GM12891 (cell line): Measurements from ENCODE around the gene LPAR2. TPM values are rescaled to one million over a fixed set of nuclear protein-coding genes. Genes with fewer than 3 reads are reported as not detected.
"Not testable (repeated sequence)": the region's sequence is repeated elsewhere in the genome, so short reads cannot be mapped to it uniquely, and the experiment has no call there.

Experiments
- DNase-seq: peaks from one replicate; pipeline ENCODE4 v3.0.0; 2011; ENCODE audit warnings: low spot score; ENCODE audit not compliant: insufficient read length
- FAIRE-seq: peaks from 2 replicates; lab custom pipeline; 2011; peaks lifted over from hg19 to GRCh38; lab: Jason Lieb, UNC
- PAX5 ChIP-seq: IDR thresholded peaks from 2 replicates; pipeline ENCODE4 v1.6.1; 2011; ENCODE audit warnings: low read length, moderate library complexity, mild to moderate bottlenecking; ENCODE audit not compliant: insufficient read depth, severe bottlenecking
- POLR2A ChIP-seq: IDR thresholded peaks from 2 replicates; pipeline ENCODE4 v1.6.1; 2011; ENCODE audit warnings: low read depth, low read length, control low read depth
- POLR2AphosphoS5 ChIP-seq: IDR thresholded peaks from 2 replicates; pipeline ENCODE4 v1.6.1; 2011; ENCODE audit warnings: low read depth, low read length, control low read depth
- POU2F2 ChIP-seq: IDR thresholded peaks from 2 replicates; pipeline ENCODE4 v1.6.1; 2011; ENCODE audit warnings: low read depth, mild to moderate bottlenecking, control low read depth, low read length, moderate library complexity
- SPI1 ChIP-seq: IDR thresholded peaks from 2 replicates; pipeline ENCODE4 v1.6.1; 2011; ENCODE audit warnings: low read depth, low read length, control low read depth
- TAF1 ChIP-seq: IDR thresholded peaks from 2 replicates; pipeline ENCODE4 v1.6.1; 2011; ENCODE audit warnings: low read depth, low read length, control low read depth
- polyA plus RNA-seq: library from polyadenylated mRNA; unstranded; fragments of >200 nt; gene quantifications from one replicate; pipeline ENCODE4 v1.2.1, GENCODE V29; 2012; ENCODE audit warnings: low read depth, missing spikeins, inconsistent platforms; ENCODE audit not compliant: missing spikeins

Gene LPAR2
- 12.5 TPM for polyA plus RNA-seq

GRCh38 chr19:19627621-19628500 is at the start of gene LPAR2:
Gene LPAR2 (minus strand): TSS chr19:19628220. CDS start chr19:19627275, 945 bp downstream.
- FAIRE-seq (peak; percentile 65), DNase-seq (peak; percentile 97)
- TF ChIP-seq POLR2AphosphoS5: peak; percentile 20; the same call in 1 of the 2 replicates
- no peak for TF ChIP-seq TAF1

- DNase-seq (no peak), FAIRE-seq (no peak)
- no peak for TF ChIP-seq POU2F2
- TF ChIP-seq POLR2A: no peak
- TF ChIP-seq PAX5: no peak
- no peak for TF ChIP-seq SPI1
- TF ChIP-seq TAF1: no peak
- no peak for TF ChIP-seq POLR2AphosphoS5
These were observed 49.6 kb upstream of the LPAR2 start for GRCh38 chr19:19677579-19677978.

DNA sequence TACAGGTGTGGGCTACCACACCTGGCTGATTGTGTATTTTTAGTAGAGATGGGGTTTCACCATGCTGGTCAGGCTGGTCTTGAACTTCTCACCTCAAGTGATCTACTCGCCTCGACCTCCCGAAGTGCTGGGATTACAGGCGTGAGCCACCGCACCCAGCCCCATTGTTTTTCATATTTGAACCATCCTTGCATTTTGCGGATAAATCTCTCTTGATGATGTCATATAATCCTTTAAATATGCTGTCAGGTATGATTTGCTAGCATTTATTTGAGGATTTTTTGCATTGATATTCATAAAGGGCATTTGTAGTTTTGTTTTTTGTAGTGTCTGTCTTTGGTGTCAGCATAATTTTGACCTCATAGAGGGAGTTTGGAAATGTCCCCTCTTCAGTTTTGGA is 46.3 kb upstream of the LPAR2 start:
- DNase-seq (no peak), FAIRE-seq (no peak)
- TF ChIP-seq POLR2A (no peak), TAF1 (no peak), POLR2AphosphoS5 (no peak), POU2F2 (no peak), SPI1 (no peak), PAX5 (no peak)

DNA sequence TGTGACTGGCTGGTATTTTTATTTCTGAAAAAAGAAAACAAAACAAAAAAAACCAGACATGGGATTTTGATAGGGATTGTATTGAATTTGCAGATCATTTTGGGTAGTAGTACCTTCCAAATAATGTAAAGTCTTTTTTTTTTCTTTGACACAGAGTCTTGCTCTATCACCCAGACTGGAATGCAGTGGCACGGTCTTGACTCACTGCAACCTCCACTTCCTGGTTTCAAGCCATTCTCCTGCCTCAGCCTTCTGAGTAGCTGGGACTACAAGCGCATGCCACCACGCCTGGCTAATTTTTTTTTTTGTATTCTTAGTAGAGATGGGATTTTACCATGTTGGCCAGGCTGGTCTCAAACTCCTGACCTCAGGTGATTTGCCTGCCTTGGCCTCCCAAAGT is 44.8 kb upstream of the LPAR2 start:
- no peak for DNase-seq
- no peak for TF ChIP-seq POU2F2
- no peak for TF ChIP-seq POLR2AphosphoS5
- TF ChIP-seq PAX5: no peak
- TF ChIP-seq SPI1: no peak
- TF ChIP-seq TAF1: no peak
- no peak for TF ChIP-seq POLR2A
- FAIRE-seq: no peak

DNA sequence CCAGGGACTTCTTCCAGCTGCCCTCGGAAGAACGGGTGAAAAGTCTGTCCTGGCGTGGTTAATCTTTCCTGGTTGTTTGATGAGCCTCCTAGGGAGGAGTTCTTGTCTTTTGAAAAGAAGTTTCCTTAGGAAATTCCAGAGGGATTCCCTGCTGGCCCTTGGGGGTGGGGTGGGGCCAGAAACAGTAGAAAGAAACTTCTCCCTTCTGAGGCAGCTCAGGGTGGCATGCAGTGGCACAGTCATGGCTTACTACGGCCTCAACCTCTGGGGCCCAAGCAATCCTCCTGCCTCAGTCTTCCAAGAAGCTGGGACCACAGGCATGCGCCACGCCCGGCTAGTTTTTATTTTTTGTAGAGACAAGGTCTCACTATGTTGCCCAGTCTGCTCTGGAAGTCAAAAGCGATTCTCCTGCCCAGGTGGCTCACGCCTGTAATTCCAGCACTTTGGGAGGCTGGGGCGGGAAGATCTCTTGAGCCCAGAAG is 42.1 kb upstream of the LPAR2 start:
- DNase-seq: no peak
- no peak for FAIRE-seq
- TF ChIP-seq SPI1 (no peak), TAF1 (no peak), PAX5 (no peak), POU2F2 (no peak), POLR2AphosphoS5 (no peak), POLR2A (no peak)

- TF ChIP-seq POLR2AphosphoS5 (peak; percentile 84), POU2F2 (peak; percentile 31; the same call in 1 of the 2 replicates), TAF1 (peak; percentile 79), PAX5 (no peak), POLR2A (peak; percentile 81; the same call in 1 of the 2 replicates), SPI1 (no peak)
- peak; percentile 94 for FAIRE-seq
- peak; percentile 84 for DNase-seq
These were observed 40.4 kb upstream of the LPAR2 start, which contains the start of gene ZNF101 for GRCh38 chr19:19668230-19669012. Gene ZNF101 (plus strand): TSS chr19:19668839. CDS start chr19:19668964, 125 bp downstream.

DNA sequence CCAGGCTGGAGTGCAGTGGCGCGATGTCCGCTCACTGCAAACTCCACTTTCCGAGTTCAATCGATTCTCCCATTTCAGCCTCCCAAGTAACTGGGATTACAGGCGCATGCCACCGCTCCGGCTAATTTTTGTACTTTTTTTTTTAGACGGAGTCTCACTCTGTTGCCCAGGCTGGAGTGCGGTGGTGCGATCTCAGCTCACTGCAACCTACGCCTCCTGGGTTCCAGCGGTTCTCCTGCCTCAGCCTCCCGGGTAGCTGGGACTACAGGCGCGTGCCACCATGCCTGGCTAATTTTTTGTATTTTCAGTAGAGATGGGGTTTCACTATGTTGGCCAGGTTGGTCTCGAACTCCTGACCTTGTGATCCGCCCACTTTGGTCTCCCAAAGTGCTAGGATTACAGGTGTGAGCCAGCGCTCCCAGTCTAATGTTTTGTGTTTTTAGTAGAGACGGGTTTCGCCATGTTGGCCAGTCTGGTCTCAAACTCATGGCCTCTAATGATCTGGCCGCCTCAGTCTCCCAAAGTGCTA is 37.5 kb upstream of the LPAR2 start:
- FAIRE-seq, DNase-seq: not testable (repeated sequence)

- peak; percentile 81 for TF ChIP-seq POLR2A
- TF ChIP-seq POLR2AphosphoS5: 0 out of 2 replicates have a peak, but pooled peaks have one; percentile 39
- no peak for TF ChIP-seq PAX5
- peak; percentile 62 for TF ChIP-seq POU2F2
- TF ChIP-seq SPI1: 0 out of 2 replicates have a peak, but pooled peaks have one; percentile 9
- TF ChIP-seq TAF1: peak; percentile 94
- FAIRE-seq (peak; percentile 96), DNase-seq (peak; percentile 75)
These were observed 35.5 kb upstream of the LPAR2 start, which contains the start of gene ATP13A1 for GRCh38 chr19:19663256-19664120. Gene ATP13A1 (minus strand): TSS chr19:19663676. CDS start chr19:19663666, 10 bp downstream.

DNA sequence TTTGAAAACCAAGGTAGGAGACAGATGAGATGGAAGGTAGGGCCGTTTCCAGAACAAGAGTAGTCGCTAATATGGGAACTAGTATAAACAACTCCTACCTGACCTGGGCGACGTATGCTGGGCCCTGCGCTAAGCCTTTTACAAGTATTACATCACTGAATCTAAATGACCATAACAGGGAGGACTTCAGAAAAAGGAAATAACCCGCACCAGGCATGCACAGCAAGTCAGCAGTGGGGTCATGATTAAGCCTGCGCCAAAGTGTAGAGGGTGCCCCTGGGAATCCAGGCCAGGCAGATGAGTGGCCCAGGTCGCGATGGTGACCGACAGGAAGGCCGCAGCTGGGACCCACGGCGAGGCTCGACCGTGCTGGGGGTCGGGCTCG is 34.8 kb upstream of the LPAR2 start:
- no peak for FAIRE-seq
- no peak for DNase-seq

More for the DNA sequence above, 34.8 kb upstream of the LPAR2 start:
- TF ChIP-seq POLR2A (no peak), TAF1 (no peak), POLR2AphosphoS5 (no peak), SPI1 (no peak), PAX5 (no peak), POU2F2 (no peak)
